DMS53 treated with DMSO at 0.1 percent for 48 hours (cell line): Measurements from ENCODE around the gene FSIP1.
A peak's percentile ranks its signal among the peaks of the same experiment; 100 is the strongest.

Experiments used
- DNase-seq: peaks from one replicate; lab custom pipeline; 2025; ENCODE audit not compliant: unreplicated experiment; lab: John Stamatoyannopoulos, UW

The FSIP1 gene

GRCh38 chr15:39690881-39691634 is 91.6 kb downstream of the FSIP1 start:
- no peak for DNase-seq

- DNase-seq, result no peak
Observed at GRCh38 chr15:39687965-39688364, 94.7 kb downstream of the FSIP1 start.

GRCh38 chr15:39685999-39686613 is 96.5 kb downstream of the FSIP1 start:
- DNase-seq, result peak; percentile 20

- DNase-seq, result no peak
Observed at GRCh38 chr15:39685367-39685766, 97.3 kb downstream of the FSIP1 start.

GRCh38 chr15:39684233-39684632 is 98.4 kb downstream of the FSIP1 start:
- no peak for DNase-seq

GRCh38 chr15:39682366-39682765 is 100.3 kb downstream of the FSIP1 start:
- DNase-seq, result no peak

- no peak for DNase-seq
Observed at GRCh38 chr15:39680868-39681267, 101.8 kb downstream of the FSIP1 start.

GRCh38 chr15:39672666-39673065 is 110.0 kb downstream of the FSIP1 start:
- no peak for DNase-seq

GRCh38 chr15:39672184-39672583 is 110.5 kb downstream of the FSIP1 start:
- DNase-seq, result no peak

- DNase-seq, result no peak
Observed at GRCh38 chr15:39670687-39671086, 112.0 kb downstream of the FSIP1 start.

GRCh38 chr15:39669661-39670060 is 113.0 kb downstream of the FSIP1 start:
- DNase-seq, result no peak

GRCh38 chr15:39669241-39669640 is 113.4 kb downstream of the FSIP1 start:
- DNase-seq, result no peak

- no peak for DNase-seq
Observed at GRCh38 chr15:39668457-39668856, 114.2 kb downstream of the FSIP1 start.

GRCh38 chr15:39667382-39668127 is 115.1 kb downstream of the FSIP1 start:
- DNase-seq, result no peak

GRCh38 chr15:39666677-39667076 is 116.0 kb downstream of the FSIP1 start:
- DNase-seq, result no peak

GRCh38 chr15:39665629-39666250 is 116.9 kb downstream of the FSIP1 start:
- DNase-seq, result no peak

GRCh38 chr15:39663704-39664250 is 118.9 kb downstream of the FSIP1 start:
- DNase-seq, result no peak

- DNase-seq, result no peak
Observed at GRCh38 chr15:39661776-39662175, 120.9 kb downstream of the FSIP1 start.

- no peak for DNase-seq
Observed at GRCh38 chr15:39658740-39659139, 123.9 kb downstream of the FSIP1 start.

- DNase-seq, result no peak
Observed at GRCh38 chr15:39657668-39658067, 125.0 kb downstream of the FSIP1 start.

GRCh38 chr15:39657181-39657580 is 125.5 kb downstream of the FSIP1 start:
- DNase-seq, result no peak
